Measurements from ENCODE around the gene MYOF.

Gene MYOF

GRCh38 chr10:93501650-93502049 lies 19.5 kb upstream of the MYOF start:
- DNase-seq, result no peak
- H3K36me3 Mint-ChIP-seq (ENCODE audit: low read depth), result peaks cover 30% of the 10 kb centered on the region
- H3K4me3 Mint-ChIP-seq, result no peak overlapping the region
- TF ChIP-seq, protein P1, sequence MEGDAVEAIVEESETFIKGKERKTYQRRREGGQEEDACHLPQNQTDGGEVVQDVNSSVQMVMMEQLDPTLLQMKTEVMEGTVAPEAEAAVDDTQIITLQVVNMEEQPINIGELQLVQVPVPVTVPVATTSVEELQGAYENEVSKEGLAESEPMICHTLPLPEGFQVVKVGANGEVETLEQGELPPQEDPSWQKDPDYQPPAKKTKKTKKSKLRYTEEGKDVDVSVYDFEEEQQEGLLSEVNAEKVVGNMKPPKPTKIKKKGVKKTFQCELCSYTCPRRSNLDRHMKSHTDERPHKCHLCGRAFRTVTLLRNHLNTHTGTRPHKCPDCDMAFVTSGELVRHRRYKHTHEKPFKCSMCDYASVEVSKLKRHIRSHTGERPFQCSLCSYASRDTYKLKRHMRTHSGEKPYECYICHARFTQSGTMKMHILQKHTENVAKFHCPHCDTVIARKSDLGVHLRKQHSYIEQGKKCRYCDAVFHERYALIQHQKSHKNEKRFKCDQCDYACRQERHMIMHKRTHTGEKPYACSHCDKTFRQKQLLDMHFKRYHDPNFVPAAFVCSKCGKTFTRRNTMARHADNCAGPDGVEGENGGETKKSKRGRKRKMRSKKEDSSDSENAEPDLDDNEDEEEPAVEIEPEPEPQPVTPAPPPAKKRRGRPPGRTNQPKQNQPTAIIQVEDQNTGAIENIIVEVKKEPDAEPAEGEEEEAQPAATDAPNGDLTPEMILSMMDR (IDR thresholded peaks at IDR 0.05), result no peak
- no peak overlapping the region for H3K27ac Mint-ChIP-seq
- H3K27me3 Mint-ChIP-seq (ENCODE audit: low read depth, poor library complexity), result no peaks in the 10 kb centered on the region
- peaks cover 36% of the 10 kb centered on the region for H3K4me1 Mint-ChIP-seq
- no peaks in the 10 kb centered on the region for H3K9me3 Mint-ChIP-seq

DNA sequence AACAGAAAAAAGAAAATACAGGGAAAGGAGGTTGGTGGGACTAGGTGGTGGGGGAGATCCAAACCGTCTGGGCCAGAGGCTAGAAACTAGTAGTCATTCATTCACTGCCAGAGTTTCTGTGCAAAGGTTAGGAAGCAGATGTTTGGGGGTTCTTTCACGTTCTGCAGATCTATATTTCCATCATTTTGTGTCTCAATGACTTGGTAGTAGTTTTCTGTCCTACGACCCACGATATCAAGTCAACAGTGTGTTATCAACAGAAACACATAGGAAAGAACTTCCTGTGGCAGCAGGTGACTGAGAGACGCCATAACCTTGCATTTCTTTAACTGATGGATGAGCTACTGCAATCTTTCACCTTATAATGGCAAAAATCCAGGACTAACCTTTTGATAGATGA lies 16.0 kb upstream of the MYOF start:
- Mint-ChIP-seq H3K27ac (no peak overlapping the region), H3K27me3 (ENCODE audit: low read depth, poor library complexity) (peaks cover 3% of the 10 kb centered on the region), H3K36me3 (ENCODE audit: low read depth) (peaks cover 14% of the 10 kb centered on the region), H3K4me3 (peak overlapping the region; percentile 96), H3K9me3 (no peaks in the 10 kb centered on the region), H3K4me1 (peaks cover 45% of the 10 kb centered on the region)
- TF ChIP-seq, protein P1 (IDR thresholded peaks at IDR 0.05), result no peak
- DNase-seq, result no peak

DNA sequence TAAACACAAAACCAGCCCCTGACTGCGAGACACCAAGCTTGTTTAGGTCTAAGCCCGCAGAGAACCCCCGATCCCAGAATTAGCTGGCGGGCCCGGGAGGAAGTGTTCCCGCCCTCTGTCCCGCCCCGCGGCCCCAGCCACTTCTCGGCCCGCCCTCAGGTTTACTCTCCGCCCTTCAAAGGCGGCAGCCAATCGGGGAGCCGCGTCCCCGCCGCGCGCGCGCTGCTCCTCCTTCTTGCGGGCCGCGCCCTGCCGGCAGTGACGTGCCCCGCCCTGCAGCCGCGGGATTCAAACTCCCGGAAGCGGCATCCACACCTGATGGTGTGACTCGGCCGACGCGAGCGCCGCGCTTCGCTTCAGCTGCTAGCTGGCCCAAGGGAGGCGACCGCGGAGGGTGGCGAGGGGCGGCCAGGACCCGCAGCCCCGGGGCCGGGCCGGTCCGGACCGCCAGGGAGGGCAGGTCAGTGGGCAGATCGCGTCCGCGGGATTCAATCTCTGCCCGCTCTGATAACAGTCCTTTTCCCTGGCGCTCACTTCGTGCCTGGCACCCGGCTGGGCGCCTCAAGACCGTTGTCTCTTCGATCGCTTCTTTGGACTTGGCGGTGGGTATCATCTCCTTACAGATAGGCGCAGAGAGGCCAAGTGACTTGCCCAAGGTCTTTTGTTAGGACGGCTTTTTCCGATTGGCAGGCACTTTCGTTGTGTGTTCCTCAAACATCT lies 14.3 kb upstream of the MYOF start, which contains the start of gene CEP55:
CEP55 (plus strand) TSS at position 291 of the 720 bp plus-strand sequence. CDS start 3,440 bp downstream, outside the sequence.
- Mint-ChIP-seq H3K9me3 (no peaks in the 10 kb centered on the region), H3K36me3 (ENCODE audit: low read depth) (peaks cover 9% of the 10 kb centered on the region), H3K4me3 (peak within 1 kb of the TSS; percentile 96), H3K27ac (peak within 1 kb of the TSS; percentile 75), H3K27me3 (ENCODE audit: low read depth, poor library complexity) (peaks cover 3% of the 10 kb centered on the region), H3K4me1 (peaks cover 50% of the 10 kb centered on the region)
- peak; percentile 97 for DNase-seq
- TF ChIP-seq, protein P1 (IDR thresholded peaks at IDR 0.05), result no peak

DNA sequence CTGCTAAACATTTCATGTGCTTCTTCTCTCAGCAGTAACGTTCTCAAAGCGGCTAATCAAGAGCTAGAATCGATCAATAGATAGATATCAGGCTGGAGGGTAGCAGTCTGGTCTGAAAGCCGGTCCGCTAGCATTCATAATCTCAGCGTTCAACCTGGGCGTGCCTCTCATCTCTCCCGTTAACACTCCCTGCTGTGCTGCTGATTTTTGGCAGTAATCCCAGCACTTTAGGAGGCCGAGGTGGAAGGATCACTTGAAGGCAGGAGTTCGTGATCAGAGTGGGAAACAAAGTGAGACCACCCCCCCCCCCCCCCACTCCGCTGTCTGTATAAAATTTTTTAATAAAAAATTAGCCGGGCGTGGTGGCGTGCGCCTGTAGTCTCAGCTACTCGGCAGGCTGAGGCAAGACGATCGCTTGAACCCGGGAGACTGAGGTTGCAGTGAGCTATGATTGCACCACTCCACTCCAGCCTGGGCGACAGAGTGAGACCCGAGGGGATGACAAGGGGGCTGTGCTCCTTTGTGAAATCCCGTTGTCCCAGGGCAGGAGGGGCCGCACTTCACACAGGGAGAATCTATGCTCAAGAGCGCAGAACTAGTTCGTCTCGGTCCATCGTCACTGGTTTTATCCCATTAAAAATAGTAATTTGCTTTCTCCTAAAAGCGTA lies 13.7 kb upstream of the MYOF start:
- Mint-ChIP-seq H3K4me1 (peaks cover 50% of the 10 kb centered on the region), H3K27ac (peak overlapping the region; percentile 75), H3K9me3 (no peaks in the 10 kb centered on the region), H3K27me3 (ENCODE audit: low read depth, poor library complexity) (peaks cover 3% of the 10 kb centered on the region), H3K36me3 (ENCODE audit: low read depth) (peaks cover 9% of the 10 kb centered on the region), H3K4me3 (peak overlapping the region; percentile 96)
- TF ChIP-seq, protein P1 (IDR thresholded peaks at IDR 0.05), result no peak
- no peak for DNase-seq

DNA sequence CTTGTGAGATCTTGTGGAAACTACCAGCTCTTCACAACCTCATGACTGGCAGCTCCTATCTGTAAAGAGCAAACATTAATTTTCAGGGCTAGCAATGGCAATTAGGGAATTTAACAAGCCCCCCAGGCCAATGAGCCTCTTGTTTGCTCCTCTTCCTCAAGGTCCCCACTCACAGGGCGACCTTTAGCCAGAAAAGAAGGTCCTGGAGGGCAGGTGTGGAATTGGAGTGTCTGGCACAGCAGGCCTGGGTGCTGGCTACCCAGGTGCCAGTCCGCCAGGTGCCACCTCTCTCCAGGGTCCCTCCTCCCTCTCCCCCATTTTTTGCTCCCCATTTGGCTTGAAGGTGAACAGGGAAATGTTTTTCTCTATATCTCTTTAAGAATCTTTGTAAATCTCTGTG lies 12.4 kb upstream of the MYOF start:
- Mint-ChIP-seq H3K27me3 (ENCODE audit: low read depth, poor library complexity) (peaks cover 3% of the 10 kb centered on the region), H3K9me3 (no peaks in the 10 kb centered on the region), H3K4me3 (no peak overlapping the region)

More for the DNA sequence above, 12.4 kb upstream of the MYOF start:
- Mint-ChIP-seq H3K4me1 (peaks cover 41% of the 10 kb centered on the region), H3K27ac (no peak overlapping the region), H3K36me3 (ENCODE audit: low read depth) (peaks cover under 1% of the 10 kb centered on the region)
- TF ChIP-seq, protein P1 (IDR thresholded peaks at IDR 0.05), result no peak
- no peak for DNase-seq
